IPS-15b (cell line): ENCODE results near the gene METTL6.
"Not testable (repeated sequence)": the region's sequence is repeated elsewhere in the genome, so short reads cannot be mapped to it uniquely, and the experiment has no call there.

Experiments used
- H3K27me3 ChIP-seq: one replicate; pipeline ENCODE4 v1.6.1; 2013; ENCODE audit warnings: low read length; ENCODE audit not compliant: control insufficient read depth, insufficient read depth
- H3K36me3 ChIP-seq: one replicate; pipeline ENCODE4 v1.6.1; 2013; ENCODE audit warnings: low read length; ENCODE audit not compliant: control insufficient read depth, insufficient read depth
- H3K4me1 ChIP-seq: one replicate; pipeline ENCODE4 v1.6.1; 2013; ENCODE audit warnings: mild to moderate bottlenecking, low read length; ENCODE audit not compliant: control insufficient read depth, insufficient read depth
- H3K4me3 ChIP-seq: one replicate; pipeline ENCODE4 v1.5.1; 2013; ENCODE audit warnings: low read depth, low read length
- H3K9ac ChIP-seq: one replicate; pipeline ENCODE4 v1.6.1; 2013; ENCODE audit warnings: low read depth, mild to moderate bottlenecking, low read length
- H3K9me3 ChIP-seq: one replicate; pipeline ENCODE4 v1.6.1; 2013; ENCODE audit warnings: mild to moderate bottlenecking, low read length; ENCODE audit not compliant: control insufficient read depth, insufficient read depth

The METTL6 gene

DNA sequence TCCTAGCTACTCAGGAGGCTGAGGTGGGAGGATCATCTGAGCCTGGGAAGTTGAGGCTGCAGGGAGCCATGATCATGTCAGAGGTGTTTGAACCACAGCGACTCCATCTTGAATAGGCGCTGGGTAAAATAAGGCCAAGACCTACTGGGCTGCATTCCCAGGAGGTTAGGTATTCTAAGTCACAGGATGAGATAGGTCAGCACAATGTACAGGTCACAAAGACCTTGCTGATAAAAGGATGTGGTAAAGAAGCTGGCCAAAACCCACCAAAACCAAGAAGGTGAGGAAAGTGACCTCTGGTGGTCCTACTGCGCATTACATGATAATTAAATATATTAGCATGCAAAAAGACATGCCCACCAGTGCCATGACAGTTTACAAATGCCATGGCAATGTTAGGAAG, 28.6 kb downstream of the METTL6 start:
- not testable (repeated sequence) for H3K9me3 ChIP-seq, H3K9ac ChIP-seq, H3K4me3 ChIP-seq

DNA sequence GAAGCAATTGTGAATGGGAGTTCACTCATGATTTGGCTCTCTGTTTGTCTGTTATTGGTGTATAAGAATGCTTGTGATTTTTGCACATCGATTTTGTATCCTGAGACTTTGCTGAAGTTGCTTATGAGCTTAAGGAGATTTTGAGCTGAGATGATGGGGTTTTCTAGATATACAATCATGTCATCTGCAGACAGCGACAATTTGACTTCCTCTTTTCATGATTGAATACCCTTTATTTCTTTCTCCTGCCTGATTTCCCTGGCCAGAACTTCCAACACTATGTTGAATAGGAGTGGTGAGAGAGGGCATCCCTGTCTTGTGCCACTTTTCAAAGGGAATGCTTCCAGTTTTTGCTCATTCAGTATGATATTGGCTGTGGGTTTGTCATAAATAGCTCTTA, 34.1 kb downstream of the METTL6 start:
- not testable (repeated sequence) for H3K9ac ChIP-seq, H3K9me3 ChIP-seq, H3K36me3 ChIP-seq, H3K4me1 ChIP-seq, H3K27me3 ChIP-seq, H3K4me3 ChIP-seq

More for the DNA sequence above, 28.6 kb downstream of the METTL6 start:
- not testable (repeated sequence) for H3K27me3 ChIP-seq, H3K4me1 ChIP-seq, H3K36me3 ChIP-seq

DNA sequence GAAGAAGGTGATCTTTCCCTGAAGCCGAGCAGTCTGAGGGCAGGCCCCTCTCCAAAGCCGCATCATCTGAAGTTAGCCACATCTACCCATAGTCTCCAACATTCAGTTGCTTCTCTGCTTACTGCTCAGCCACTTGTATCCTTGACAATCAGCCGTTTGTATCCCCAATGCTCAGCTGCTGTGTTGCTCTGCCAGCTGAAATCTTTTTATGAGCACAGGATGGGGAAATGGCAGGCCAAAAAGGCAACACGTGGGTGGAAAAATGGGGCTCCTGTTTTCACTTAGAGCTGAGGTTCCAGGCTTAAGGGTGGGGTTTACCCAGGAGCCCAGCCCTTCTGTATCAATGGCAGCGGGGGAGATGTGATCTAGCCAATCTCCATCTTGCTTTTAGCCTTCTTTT, 36.3 kb downstream of the METTL6 start:
- H3K4me3 ChIP-seq, result no peak overlapping the region
- no peaks in the 10 kb centered on the region for H3K36me3 ChIP-seq
- no peak overlapping the region for H3K9ac ChIP-seq
- no peaks in the 10 kb centered on the region for H3K4me1 ChIP-seq
- no peaks in the 10 kb centered on the region for H3K27me3 ChIP-seq
- peaks cover 3% of the 10 kb centered on the region for H3K9me3 ChIP-seq

DNA sequence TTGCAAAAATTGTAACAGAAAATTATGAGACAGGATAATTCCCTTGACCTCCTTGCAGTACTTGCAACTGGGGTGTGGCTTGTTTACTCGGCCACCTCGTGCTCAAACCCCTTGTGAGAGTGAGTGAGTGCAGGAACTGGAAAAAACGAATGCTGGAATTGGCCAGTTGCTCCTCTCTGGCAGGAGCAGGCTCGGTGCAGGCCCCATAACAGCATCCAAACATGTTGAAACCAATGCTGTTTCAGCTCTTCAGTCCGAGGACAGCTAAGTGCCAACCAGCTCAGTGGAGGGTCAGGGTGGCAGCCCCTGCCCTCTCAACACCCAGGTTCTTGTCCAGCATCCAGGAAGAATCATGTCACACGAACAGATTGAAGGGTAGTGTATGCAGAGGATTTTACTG, 36.9 kb downstream of the METTL6 start:
- Histone ChIP-seq H3K36me3 (no peaks in the 10 kb centered on the region), H3K4me3 (no peak overlapping the region), H3K9me3 (peaks cover 3% of the 10 kb centered on the region), H3K4me1 (no peaks in the 10 kb centered on the region), H3K9ac (no peak overlapping the region), H3K27me3 (no peaks in the 10 kb centered on the region)

DNA sequence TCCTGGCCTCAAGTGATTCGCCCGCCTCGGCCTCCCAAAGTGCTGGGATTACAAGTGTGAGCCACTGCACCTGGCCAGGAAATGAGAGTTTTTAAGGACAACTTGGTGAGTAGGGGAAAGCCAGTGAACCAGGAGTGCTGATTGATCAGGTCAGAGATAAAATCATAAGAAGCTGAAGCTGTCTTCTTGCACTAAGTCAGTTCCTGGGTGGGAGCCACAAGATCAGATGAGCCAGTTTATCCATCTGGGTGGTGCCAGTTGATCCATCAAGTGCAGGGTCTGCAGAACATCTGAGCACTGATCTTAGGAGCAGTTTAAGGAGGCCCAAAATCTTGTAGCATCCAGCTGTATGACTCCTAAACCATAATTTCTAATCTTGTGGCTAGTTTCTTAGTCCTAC, 39.0 kb downstream of the METTL6 start:
- not testable (repeated sequence) for H3K9me3 ChIP-seq, H3K4me1 ChIP-seq, H3K36me3 ChIP-seq, H3K9ac ChIP-seq, H3K4me3 ChIP-seq, H3K27me3 ChIP-seq

DNA sequence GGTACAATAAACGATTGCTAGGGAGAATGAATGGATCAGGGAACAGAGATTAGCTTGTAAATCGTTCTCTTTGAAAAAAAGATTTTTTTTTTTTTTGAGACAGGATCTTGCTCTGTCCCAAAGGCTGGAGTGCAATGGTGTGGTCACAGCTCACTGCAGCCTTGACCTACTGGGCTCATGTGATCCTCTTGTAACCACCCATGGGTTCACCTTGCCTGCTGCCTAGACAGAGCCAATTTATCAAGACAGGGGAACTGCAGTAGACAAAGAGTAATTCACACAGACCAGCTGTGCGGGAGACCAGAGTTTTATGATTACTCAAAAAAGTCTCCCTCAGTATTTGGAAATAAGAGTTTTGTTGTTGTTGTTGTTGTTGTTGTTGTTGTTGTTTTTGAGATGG, 39.6 kb downstream of the METTL6 start:
- Histone ChIP-seq H3K4me1 (no peaks in the 10 kb centered on the region), H3K27me3 (no peaks in the 10 kb centered on the region), H3K36me3 (no peaks in the 10 kb centered on the region), H3K9me3 (peaks cover 3% of the 10 kb centered on the region), H3K9ac (no peak overlapping the region), H3K4me3 (no peak overlapping the region)

DNA sequence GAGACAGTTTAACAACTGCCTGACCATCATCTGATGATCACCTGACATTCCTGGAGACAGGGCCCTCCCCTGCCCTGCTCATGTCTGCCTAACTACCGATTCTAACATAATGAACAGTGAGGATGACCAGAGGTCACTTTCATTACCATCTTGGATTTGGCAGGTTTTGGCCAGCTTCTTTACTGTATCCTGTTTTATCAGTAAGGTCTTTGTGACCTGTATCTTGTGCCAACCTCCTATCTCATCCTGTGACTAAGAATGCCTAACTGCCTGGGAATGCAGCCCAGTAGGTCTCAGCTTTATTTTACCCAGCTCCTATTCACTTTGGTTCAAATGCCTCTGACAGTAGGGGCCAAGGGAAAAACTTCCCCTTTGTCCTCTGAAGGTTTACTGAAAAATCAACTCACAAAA, 40.2 kb downstream of the METTL6 start:
- no peaks in the 10 kb centered on the region for H3K27me3 ChIP-seq
- no peak overlapping the region for H3K9ac ChIP-seq
- no peak overlapping the region for H3K4me3 ChIP-seq
- H3K4me1 ChIP-seq, result no peaks in the 10 kb centered on the region
- no peaks in the 10 kb centered on the region for H3K36me3 ChIP-seq
- H3K9me3 ChIP-seq, result peaks cover 3% of the 10 kb centered on the region

DNA sequence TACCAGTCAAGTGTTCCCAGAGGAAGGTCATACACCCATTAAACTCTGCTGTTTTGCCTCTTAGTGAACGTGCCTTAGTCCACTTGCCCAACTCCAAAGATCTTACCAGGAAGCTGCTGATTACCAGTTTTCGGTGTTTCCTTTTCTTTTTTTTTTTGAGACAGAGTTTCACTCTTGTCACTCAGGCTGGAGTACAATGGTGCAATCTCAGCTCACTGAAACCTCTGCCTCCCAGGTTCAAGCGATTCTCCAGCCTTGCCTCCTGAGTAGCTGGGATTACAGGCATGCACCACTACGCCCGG, 40.7 kb downstream of the METTL6 start:
- not testable (repeated sequence) for H3K36me3 ChIP-seq, H3K4me1 ChIP-seq, H3K9me3 ChIP-seq, H3K4me3 ChIP-seq, H3K9ac ChIP-seq, H3K27me3 ChIP-seq

DNA sequence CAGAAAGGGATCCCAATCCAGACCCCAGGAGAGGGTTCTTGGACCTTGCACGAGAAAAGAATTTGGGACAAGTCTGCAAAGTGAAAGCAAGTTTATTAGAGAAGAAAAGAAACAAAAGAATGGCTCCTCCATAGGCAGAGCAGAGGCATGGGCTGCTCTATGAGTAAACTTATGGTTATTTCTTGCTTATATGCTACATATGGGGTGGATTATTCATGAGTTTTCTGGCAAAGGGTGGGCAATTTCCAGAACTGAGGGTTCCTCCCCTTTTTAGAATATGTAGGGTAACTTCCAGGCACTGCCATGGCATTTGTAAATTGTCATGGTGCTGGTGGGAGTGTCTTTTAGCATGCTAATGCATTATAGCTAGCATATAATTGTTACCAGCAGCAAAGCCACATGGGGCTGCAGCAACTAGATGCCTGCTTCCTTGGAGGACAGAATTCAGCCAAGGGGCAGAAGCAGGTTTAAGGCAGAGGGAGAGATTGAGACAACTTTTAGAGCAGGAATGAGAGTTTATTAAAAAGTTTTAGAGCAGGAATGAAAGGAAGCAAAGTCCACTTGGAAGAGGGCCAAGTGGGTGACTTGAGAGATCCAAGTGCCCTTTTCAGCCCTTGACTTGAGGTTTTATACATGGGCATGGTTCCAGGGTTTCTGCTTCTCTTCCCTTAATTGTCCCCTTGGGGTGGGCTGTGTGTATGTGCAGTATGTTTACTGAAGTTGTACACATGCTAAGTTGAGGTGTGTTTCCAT, 41.3 kb downstream of the METTL6 start:
- H3K36me3 ChIP-seq, result no peaks in the 10 kb centered on the region
- no peak overlapping the region for H3K9ac ChIP-seq
- H3K27me3 ChIP-seq, result no peaks in the 10 kb centered on the region
- H3K4me3 ChIP-seq, result no peak overlapping the region
- H3K4me1 ChIP-seq, result no peaks in the 10 kb centered on the region
- peaks cover 3% of the 10 kb centered on the region for H3K9me3 ChIP-seq

DNA sequence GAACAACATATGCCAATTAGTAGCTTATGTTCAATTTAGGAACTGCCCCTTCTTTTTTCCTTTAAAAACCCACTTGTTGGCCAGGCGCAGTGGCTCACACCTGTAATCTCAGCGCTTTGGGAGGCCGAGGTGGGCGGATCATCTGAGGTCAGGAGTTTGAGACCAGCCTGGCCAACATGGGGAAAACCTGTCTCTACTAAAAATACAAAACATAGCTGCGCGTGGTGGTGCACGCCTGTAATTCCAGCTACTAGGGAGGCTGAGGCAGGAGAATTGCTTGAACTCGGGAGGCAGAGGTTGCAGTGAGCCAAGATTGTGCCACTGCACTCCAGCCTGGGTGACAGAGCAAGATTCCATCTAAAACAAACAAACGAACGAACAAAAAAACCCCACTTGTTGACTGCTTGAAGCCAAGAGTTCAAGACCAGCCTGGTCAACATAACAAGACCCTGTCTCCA, 42.1 kb downstream of the METTL6 start:
- not testable (repeated sequence) for H3K36me3 ChIP-seq, H3K9ac ChIP-seq, H3K4me1 ChIP-seq

DNA sequence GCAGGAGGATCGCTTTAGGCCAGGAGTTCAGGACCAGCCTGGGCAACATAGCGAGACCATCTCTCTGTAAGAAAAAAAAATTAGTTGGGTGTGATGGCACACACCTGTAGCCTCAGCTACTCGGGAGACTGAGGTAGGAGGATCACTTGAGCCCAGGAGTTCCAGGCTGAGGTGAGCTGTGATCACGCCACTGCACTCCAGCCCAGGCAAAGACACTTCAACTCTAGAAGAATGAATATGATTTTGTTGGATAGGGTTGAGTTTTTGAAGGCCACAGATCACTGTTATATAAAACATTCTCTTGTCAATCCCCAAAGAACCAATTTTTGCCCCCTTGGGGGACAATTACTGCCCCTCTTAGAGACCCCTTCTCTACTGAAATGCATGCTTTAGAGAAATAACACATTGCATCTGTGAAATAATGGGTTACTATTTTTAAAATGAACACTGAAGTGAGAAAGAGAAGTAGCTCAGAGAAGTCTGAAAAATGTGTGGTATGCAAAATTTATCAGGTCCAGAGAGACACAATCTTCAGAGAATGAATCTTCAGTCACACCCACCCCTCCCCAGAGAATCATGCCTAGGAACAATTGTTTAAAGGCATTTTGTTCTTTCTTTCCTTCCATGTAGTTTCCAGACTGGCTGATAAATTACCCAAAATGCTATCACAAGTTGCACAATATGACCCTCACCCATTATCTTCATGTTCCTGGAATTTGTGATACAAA, 42.7 kb downstream of the METTL6 start:
- H3K36me3 ChIP-seq, result no peaks in the 10 kb centered on the region
- no peak overlapping the region for H3K4me3 ChIP-seq
- H3K27me3 ChIP-seq, result no peaks in the 10 kb centered on the region
- H3K4me1 ChIP-seq, result no peaks in the 10 kb centered on the region
- no peak overlapping the region for H3K9ac ChIP-seq
- peaks cover 3% of the 10 kb centered on the region for H3K9me3 ChIP-seq

More for the DNA sequence above, 42.1 kb downstream of the METTL6 start:
- not testable (repeated sequence) for H3K27me3 ChIP-seq, H3K4me3 ChIP-seq, H3K9me3 ChIP-seq

DNA sequence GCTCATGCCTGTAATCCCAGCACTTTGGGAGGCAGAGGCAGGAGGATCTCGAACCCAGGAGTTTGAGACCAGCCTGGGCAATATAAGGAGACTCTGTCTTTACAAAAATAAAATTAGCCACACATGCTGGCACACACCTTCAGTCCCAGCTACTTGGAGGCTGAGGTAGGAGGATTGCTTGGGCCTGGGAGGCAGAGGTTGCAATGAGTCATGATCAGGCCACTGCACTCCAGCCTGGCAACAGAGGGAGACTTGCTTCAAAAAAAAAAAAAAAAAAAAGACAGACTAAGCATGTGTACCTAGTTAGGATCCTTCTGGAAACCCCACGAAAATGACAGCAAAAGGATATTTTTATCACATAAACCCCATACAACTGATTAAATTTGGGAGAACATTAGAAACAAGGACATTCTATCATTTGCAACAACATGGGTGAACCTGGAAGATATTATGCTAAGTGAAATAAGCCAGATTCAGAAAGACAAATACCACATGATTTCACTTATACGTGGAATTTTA, 44.9 kb downstream of the METTL6 start:
- no peaks in the 10 kb centered on the region for H3K4me1 ChIP-seq
- no peak overlapping the region for H3K9ac ChIP-seq
- no peaks in the 10 kb centered on the region for H3K36me3 ChIP-seq
- H3K4me3 ChIP-seq, result no peak overlapping the region
- H3K9me3 ChIP-seq, result peaks cover 3% of the 10 kb centered on the region
- no peaks in the 10 kb centered on the region for H3K27me3 ChIP-seq
